GM19395 (cell line): ENCODE results near the gene FAM20C.
"Not testable (repeated sequence)": the region's sequence is repeated elsewhere in the genome, so short reads cannot be mapped to it uniquely, and the experiment has no call there.

Source experiments
- ATAC-seq: cut with Tn5 transposase; IDR thresholded peaks from one replicate; pipeline ENCODE4 v1.9.1; 2021; ENCODE audit warnings: mild to moderate bottlenecking, moderate library complexity; ENCODE audit not compliant: unreplicated experiment

FAM20C gene

GRCh38 chr7:289209-289755, 96.9 kb downstream of the FAM20C start:
- no peak for ATAC-seq

DNA sequence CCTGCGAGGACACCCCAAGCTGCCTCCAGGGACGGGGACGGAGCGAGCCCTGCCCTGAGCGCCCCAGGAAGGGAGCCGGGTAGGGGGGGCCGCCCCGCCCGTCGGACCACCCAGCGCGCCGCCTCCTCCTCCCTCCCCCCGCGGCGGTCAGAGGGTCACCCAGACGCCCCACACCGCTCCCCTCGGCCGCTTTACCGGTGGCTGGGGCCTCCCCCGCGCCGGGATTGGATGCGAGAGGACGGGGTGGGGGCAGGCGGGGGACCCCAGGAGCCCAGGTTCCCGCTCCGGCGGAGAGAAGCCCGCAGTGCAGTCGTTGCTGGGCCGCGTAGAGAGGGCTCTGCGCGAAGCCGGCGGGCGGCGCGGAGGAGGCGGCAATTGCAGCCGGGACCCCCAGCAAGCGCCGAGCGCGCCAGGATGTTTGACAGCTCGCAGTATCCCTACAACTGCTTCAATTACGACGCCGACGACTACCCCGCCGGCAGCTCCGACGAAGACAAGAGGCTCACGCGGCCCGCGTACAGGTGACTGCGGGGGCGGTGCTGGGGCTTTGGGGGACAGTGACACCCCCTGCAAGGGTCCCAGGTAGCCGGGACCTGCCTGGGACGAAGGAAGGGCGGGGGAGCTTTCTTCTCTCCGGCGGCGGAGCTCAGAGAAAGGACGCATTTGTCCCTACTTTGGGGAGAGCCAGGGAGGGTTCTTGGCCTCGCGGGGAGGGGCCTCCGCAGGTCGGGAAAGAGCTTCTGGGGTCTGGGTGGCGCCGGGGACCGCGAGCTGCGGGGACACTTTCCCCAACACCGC, 97.6 kb downstream of the FAM20C start, which contains the start of gene FOXL3:
FOXL3 (plus strand) TSS at position 415 of the 798 bp plus-strand sequence; CDS start at position 415, 0 bp downstream.
- ATAC-seq, result no peak

- no peak for ATAC-seq
These were observed 98.4 kb downstream of the FAM20C start for GRCh38 chr7:290554-291372.

GRCh38 chr7:291373-292092, 99.2 kb downstream of the FAM20C start:
- no peak for ATAC-seq

GRCh38 chr7:292226-292625, 99.9 kb downstream of the FAM20C start:
- ATAC-seq, result no peak

- ATAC-seq, result no peak
These were observed 100.5 kb downstream of the FAM20C start for GRCh38 chr7:292826-293225.

DNA sequence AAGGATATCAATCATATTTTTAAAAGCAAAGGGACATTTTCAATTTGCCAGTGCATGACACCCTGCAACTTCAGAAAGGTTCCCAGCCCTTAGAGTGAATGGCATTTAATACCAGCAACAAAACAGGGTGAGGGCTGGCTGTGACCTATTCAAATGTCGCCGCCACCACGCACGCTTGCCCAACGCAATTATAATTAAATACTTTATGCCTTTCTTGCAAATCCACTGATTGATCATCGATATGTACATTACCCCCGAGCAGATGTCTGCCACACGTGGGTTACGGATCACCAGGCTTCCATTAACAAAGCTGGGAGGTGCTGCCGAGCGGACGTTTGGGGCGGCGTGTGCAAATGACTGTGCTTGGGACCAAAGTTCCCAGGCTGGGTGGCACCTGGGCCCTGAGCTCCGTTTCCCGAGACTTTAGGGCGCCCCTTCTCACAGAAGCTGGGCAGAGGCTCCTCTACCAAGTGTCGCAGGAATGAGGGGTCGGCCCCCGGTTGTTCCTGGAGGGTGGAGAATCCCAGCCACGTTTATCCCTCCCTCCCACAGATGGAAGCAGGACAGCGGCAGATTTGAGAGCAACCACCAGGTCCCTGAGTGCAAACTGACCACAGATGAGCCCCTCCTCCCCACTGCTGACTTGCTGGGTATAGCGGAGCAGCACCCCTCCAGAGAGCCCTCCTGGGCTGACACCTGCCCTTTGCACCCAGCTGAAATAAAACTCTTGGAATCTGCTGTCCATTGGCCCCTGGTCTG, 101.5 kb downstream of the FAM20C start:
- no peak for ATAC-seq

DNA sequence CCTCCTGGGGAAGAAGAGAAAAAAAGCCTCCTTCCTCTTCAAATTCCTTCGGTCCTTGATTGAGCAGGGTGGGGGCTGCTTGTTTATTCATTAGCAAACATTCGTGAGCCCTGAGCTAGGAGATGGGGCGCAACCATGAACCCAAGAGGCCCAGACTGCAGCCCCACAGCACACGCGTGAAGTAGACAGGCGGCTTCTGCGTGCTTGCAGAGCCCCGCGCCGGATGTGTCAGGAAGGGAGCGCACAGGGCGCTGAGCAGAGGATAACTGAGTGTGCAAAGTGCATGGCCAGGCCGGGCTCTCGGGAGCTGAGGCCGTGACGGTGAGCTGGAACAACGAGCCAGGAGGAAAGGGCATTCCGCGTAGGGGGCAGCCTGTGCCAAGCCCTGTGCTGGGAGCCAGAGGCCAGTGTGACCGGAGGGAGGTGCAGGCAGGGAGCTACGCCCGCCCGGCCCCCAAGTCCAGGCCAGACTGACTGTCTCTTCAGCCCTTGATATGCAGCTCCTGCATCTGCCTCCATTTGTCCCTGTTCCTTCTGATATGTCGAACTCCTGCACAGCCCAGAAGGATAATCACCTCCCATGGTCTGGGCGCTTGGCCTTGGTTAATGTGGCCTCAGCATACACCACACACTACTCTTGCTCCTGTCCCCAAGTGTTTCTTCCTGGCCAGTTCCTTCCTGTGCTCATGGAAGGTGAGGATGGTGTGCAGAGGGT, 102.2 kb downstream of the FAM20C start:
- ATAC-seq, result no peak

DNA sequence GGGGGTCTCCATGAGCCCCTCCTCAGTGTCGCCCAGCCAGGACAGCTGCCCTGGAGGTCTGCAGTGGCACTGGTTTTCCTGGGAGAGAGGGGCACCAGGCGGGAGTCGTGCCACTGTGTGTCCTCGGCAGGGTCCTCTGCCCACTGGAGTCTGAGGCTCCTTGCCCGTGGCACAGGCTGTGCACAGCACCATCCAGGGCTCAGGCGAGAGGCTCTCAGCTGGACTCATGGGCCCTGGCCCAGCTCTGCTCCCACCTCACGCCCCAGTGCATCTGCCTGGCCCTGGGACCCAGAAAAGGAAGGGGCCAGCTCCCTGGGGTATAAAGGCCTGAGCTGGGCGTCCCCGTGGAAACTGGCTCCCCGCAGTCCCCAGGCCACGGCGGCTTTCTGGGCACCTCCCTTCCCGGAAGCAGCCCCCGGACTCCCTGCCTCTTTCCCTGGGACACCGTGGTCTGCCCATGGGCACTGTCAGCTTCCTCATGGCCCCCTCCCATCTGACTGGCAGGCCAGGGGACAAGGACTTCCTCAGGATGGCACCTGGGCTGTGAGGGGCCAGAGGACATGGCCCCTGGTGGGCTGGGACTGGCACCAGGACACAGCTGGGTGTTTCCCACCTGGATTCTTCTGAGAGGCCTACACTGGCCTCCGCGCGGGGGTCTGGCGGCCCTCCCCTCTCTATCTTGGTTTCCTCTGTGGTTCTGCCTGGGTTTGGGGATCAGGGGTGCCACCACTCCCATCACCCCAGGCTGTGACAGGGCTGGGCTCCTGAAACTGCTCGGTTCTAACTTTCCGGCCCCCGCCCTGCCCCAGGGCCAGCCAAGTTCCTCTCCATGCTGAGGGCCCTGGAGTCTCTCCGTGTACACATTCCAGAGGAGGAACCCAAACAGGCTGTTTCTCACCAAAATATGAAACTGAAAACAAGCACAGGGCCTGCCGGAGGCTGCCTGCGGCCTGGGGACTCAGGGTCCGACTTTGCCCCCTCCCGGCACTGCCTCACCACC, 103.1 kb downstream of the FAM20C start:
- no peak for ATAC-seq

- no peak for ATAC-seq
These were observed 104.1 kb downstream of the FAM20C start for GRCh38 chr7:296373-296945.

GRCh38 chr7:297141-297540, 104.8 kb downstream of the FAM20C start:
- not testable (repeated sequence) for ATAC-seq

GRCh38 chr7:297611-298374, 105.4 kb downstream of the FAM20C start:
- ATAC-seq, result no peak

DNA sequence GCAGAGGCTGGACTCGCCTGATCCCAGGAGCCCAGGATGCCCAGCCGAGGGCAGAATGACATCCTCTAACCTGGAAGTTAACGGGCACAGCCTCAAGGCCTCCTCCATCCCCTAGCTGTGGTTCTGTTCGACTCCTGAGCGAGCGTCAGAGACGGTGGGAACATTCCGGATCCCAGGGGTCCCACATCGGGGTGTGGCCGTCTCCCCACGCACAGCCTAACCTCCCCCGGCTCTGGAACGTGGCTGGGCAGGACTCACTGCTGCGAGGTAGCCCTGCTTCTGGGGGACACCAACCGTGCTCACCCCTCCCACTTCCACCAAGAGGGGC, 106.0 kb downstream of the FAM20C start:
- no peak for ATAC-seq

DNA sequence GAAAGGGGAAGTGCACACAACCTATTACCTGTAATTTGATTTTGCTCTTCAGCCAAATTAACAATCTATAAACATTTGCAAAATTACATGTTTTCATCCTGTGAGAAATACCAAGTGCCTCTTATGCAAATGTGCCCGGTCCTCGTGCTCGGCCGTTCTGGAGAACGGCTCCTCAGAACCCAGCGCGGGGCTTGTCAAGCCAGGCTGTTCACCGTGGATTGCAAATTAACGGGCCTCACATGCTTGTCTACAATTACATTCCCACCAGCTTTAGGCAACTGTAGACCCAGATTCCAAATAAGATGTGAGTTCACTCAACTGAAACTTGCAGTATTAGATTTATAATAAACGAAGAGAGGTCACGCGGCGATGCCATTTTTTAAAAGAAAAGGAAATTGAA, 106.4 kb downstream of the FAM20C start:
- no peak for ATAC-seq

DNA sequence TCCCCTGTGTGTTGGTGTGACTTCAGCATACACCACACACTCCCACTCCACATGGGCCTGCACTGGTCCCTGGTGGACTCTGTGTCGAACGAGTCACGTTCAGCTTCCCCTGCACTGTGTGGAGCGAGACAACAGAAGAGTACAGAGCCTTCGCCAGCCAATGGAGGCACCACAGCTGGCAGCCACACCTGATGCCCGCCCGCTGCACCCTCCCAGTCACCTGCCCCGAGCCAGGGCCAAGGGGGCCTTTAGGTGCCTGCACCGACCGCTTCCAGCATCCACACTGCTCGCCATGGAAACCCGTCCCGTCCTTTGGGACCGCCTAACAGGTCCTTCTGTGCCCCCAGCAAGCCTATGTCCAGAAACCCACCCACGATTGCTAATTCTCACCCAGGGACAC, 106.8 kb downstream of the FAM20C start:
- ATAC-seq, result no peak

- ATAC-seq, result no peak
These were observed 107.3 kb downstream of the FAM20C start for GRCh38 chr7:299628-300027.

DNA sequence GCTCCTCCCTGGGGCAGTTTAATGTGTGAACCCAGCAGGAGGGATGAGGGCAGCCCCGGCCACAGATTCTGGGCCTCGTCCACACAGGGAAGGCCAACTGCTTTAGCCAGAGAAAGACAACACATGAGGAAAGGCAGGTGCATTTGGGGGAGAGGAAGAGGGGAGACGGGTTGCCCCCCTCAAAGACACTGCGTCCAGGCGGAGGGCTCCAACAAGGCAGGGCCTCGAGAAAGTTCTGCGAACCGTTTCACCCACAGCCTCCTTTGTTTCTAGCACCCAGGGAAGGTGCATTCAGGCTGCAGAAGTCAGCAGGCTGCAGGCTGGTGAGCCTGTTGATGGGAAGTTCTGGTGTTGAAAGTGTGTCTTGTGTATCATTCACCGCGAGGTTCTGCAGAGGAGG, 107.7 kb downstream of the FAM20C start:
- no peak for ATAC-seq
